Measurements from ENCODE around the gene KIFC3. TPM values are rescaled to one million over a fixed set of nuclear protein-coding genes. Genes with fewer than 3 reads are reported as not detected.

Gene KIFC3
- total RNA-seq, 1 donor = 40.5 TPM

DNA sequence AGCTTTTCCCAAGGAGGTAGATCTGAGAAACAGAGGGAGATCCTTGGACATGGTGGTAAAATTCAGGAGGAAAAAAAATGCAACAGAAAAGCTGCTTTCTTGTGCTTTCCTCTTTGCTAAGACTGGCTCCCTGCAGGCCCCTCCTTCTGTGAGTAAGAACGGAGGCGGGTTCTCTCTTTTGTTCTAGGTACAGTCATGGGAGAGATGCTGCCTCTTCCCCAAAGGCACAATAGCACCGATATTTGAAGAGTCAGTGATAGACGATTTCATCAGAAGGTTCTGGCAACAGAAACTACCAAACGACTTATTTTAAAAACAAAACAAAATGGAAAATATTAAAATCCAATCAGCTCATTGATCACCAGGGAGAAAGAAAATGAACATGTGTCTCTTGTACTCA lies 32.6 kb upstream of the KIFC3 start:
- Histone ChIP-seq H3K79me2 (ENCODE audit: insufficient read depth, low read length) (no peaks in the 10 kb centered on the region), H3K4me1 (ENCODE audit: insufficient read depth, low read length) (peaks cover 15% of the 10 kb centered on the region), H3K9me3 (ENCODE audit: low read depth, low read length) (no peaks in the 10 kb centered on the region), H3K27ac (ENCODE audit: low read depth, low read length) (peak overlapping the region; percentile 35), H3K36me3 (ENCODE audit: insufficient read depth, low read length) (no peaks in the 10 kb centered on the region), H3K4me3 (ENCODE audit: insufficient read depth, low read length) (no peak overlapping the region), H3K4me2 (ENCODE audit: insufficient read depth, low read length) (peak overlapping the region; percentile 5), H3K27me3 (ENCODE audit: insufficient read depth, low read length) (peaks cover 10% of the 10 kb centered on the region), H2AFZ (ENCODE audit: low read length) (no peak overlapping the region), H4K20me1 (ENCODE audit: insufficient read depth, low read length) (no peaks in the 10 kb centered on the region)
- TF ChIP-seq, protein P1, sequence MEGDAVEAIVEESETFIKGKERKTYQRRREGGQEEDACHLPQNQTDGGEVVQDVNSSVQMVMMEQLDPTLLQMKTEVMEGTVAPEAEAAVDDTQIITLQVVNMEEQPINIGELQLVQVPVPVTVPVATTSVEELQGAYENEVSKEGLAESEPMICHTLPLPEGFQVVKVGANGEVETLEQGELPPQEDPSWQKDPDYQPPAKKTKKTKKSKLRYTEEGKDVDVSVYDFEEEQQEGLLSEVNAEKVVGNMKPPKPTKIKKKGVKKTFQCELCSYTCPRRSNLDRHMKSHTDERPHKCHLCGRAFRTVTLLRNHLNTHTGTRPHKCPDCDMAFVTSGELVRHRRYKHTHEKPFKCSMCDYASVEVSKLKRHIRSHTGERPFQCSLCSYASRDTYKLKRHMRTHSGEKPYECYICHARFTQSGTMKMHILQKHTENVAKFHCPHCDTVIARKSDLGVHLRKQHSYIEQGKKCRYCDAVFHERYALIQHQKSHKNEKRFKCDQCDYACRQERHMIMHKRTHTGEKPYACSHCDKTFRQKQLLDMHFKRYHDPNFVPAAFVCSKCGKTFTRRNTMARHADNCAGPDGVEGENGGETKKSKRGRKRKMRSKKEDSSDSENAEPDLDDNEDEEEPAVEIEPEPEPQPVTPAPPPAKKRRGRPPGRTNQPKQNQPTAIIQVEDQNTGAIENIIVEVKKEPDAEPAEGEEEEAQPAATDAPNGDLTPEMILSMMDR (IDR thresholded peaks at IDR 0.05; ENCODE audit: extremely low read depth, low read depth, low read length) = no peak
- no peak for DNase-seq (ENCODE audit: insufficient read length, low spot score, missing footprints)

DNA sequence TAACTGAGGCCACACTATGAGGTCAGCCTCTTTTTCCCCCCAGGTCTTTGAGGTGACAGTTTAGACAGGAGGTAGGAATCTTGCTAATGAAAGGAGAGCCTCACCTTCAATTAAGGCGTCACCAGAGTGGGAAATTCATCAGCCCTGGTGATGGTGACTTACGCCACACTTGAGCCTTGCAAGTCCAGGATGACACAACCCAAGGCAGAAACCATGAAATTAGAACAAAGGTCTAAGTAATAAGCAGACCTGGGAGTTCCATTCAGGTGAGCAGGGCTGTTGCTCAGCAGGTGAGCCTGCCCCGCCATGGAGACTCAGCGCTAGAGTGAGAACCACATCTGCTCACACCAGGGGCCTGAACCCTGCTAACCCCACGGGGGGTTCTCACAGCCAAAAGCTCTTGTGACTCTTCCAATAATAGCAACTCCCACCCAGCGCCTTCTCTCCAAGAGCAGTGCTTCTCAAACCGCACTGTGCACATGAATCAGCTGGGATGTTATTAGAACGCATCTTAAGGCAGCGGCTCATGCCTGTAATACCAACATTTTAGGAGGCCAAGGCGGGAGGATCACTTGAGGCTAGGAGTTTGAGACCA lies 28.7 kb upstream of the KIFC3 start:
- no peaks in the 10 kb centered on the region for H3K9me3 ChIP-seq (ENCODE audit: low read depth, low read length)
- H3K4me2 ChIP-seq (ENCODE audit: insufficient read depth, low read length) = no peak overlapping the region
- H4K20me1 ChIP-seq (ENCODE audit: insufficient read depth, low read length) = no peaks in the 10 kb centered on the region
- H2AFZ ChIP-seq (ENCODE audit: low read length) = no peak overlapping the region
- no peaks in the 10 kb centered on the region for H3K36me3 ChIP-seq (ENCODE audit: insufficient read depth, low read length)
- TF ChIP-seq, protein P1 (IDR thresholded peaks at IDR 0.05; ENCODE audit: extremely low read depth, low read depth, low read length) = no peak
- no peak overlapping the region for H3K27ac ChIP-seq (ENCODE audit: low read depth, low read length)
- peaks cover 18% of the 10 kb centered on the region for H3K4me1 ChIP-seq (ENCODE audit: insufficient read depth, low read length)
- no peak overlapping the region for H3K4me3 ChIP-seq (ENCODE audit: insufficient read depth, low read length)
- DNase-seq (ENCODE audit: insufficient read length, low spot score, missing footprints) = no peak
- no peaks in the 10 kb centered on the region for H3K79me2 ChIP-seq (ENCODE audit: insufficient read depth, low read length)
- peaks cover 19% of the 10 kb centered on the region for H3K27me3 ChIP-seq (ENCODE audit: insufficient read depth, low read length)

DNA sequence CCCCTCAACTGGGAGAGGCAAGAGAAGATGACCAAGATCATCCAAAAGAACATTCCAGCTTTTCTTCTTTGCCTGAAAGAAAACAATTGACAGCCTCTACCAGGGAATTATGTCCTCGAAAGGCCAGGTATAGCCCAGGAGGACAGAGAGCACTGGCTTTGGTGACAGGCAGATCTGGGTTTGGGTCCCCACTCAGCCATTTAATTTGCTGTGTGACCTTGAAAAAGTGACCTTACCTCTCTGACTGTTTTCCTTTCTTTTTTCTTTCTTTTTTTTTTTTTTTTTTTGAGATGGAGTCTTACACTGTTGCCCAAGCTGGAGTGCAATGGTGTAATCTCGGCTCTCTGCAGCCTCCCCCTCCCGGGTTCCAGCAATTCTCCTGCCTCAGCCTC lies 27.7 kb upstream of the KIFC3 start:
- Histone ChIP-seq H3K9me3 (ENCODE audit: low read depth, low read length) (no peaks in the 10 kb centered on the region), H4K20me1 (ENCODE audit: insufficient read depth, low read length) (no peaks in the 10 kb centered on the region), H2AFZ (ENCODE audit: low read length) (peak overlapping the region; percentile 32), H3K27ac (ENCODE audit: low read depth, low read length) (no peak overlapping the region), H3K36me3 (ENCODE audit: insufficient read depth, low read length) (no peaks in the 10 kb centered on the region), H3K79me2 (ENCODE audit: insufficient read depth, low read length) (no peaks in the 10 kb centered on the region), H3K4me2 (ENCODE audit: insufficient read depth, low read length) (no peak overlapping the region), H3K27me3 (ENCODE audit: insufficient read depth, low read length) (peaks cover 25% of the 10 kb centered on the region), H3K4me3 (ENCODE audit: insufficient read depth, low read length) (no peak overlapping the region), H3K4me1 (ENCODE audit: insufficient read depth, low read length) (peaks cover 8% of the 10 kb centered on the region)
- TF ChIP-seq, protein P1 (IDR thresholded peaks at IDR 0.05; ENCODE audit: extremely low read depth, low read depth, low read length) = no peak
- no peak for DNase-seq (ENCODE audit: insufficient read length, low spot score, missing footprints)

DNA sequence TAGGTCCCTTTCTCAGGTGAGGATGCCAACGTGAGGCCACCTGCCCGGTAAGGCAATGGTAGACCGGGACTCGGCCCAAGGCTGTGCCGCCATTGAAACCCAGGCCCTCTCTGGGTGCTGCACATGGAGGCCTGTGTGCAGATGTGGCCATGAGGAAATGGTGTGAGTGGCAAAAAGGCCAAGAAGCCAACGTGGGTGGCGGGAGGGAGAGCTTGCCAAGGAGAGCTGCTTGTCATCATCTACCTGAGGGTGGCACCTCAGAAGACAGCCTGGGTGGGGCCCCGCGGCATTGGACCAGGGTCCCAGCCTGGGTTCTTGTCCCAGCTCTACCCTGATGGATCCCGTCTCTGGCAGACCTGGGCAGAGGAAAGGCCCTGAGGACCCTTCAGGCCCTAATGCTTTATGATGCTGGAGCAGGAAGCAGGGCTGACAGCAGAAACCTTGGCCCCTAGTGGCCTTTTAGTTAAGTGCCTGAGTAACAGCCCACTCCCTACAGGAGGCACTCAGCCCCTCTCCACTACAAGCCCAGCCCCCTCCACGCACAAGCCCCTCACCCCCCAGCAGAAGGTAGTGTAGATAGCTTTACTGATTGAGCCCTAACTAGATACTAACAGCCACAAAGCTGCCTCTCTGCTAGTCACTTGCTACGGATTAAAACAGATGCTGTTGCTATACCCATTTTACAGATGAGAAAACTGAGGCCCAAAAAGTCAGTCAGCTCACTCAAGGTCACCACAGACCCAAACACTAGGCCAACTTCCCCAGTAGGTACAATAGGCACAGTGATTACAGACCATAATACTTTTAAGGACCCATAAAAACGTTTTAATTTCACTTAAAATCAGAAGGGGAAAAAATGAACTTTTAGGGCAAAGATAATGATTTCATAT lies 26.2 kb upstream of the KIFC3 start:
- Histone ChIP-seq H3K27me3 (ENCODE audit: insufficient read depth, low read length) (peaks cover 26% of the 10 kb centered on the region), H3K4me3 (ENCODE audit: insufficient read depth, low read length) (no peak overlapping the region), H3K36me3 (ENCODE audit: insufficient read depth, low read length) (no peaks in the 10 kb centered on the region), H3K27ac (ENCODE audit: low read depth, low read length) (no peak overlapping the region), H3K4me1 (ENCODE audit: insufficient read depth, low read length) (peaks cover 4% of the 10 kb centered on the region), H2AFZ (ENCODE audit: low read length) (no peak overlapping the region), H4K20me1 (ENCODE audit: insufficient read depth, low read length) (no peaks in the 10 kb centered on the region), H3K4me2 (ENCODE audit: insufficient read depth, low read length) (no peak overlapping the region), H3K9me3 (ENCODE audit: low read depth, low read length) (no peaks in the 10 kb centered on the region), H3K79me2 (ENCODE audit: insufficient read depth, low read length) (no peaks in the 10 kb centered on the region)
- TF ChIP-seq, protein P1 (IDR thresholded peaks at IDR 0.05; ENCODE audit: extremely low read depth, low read depth, low read length) = no peak
- no peak for DNase-seq (ENCODE audit: insufficient read length, low spot score, missing footprints)

Data from osteoblast (primary cell).